HUES6 (cell line): ENCODE data around the gene SLC35F1.

Experiments used
- H3K27ac ChIP-seq: 2 replicates; pipeline ENCODE4 v1.7.0; 2013; ENCODE audit warnings: low read depth, mild to moderate bottlenecking, low read length, inconsistent platforms
- H3K27me3 ChIP-seq: 2 replicates; pipeline ENCODE4 v1.6.1; 2013; ENCODE audit warnings: low read length; ENCODE audit not compliant: control insufficient read depth, insufficient read depth
- H3K36me3 ChIP-seq: 2 replicates; pipeline ENCODE4 v1.6.1; 2013; ENCODE audit warnings: low read length; ENCODE audit not compliant: control insufficient read depth, insufficient read depth
- H3K4me1 ChIP-seq: 2 replicates; pipeline ENCODE4 v1.6.1; 2013; ENCODE audit warnings: low read length; ENCODE audit not compliant: control insufficient read depth, insufficient read depth
- H3K4me3 ChIP-seq: 2 replicates; pipeline ENCODE4 v1.5.1; 2013; ENCODE audit warnings: low read depth, low read length
- H3K9ac ChIP-seq: one replicate; pipeline ENCODE4 v1.6.1; 2013; ENCODE audit warnings: mild to moderate bottlenecking, low read length
- H3K9me3 ChIP-seq: 2 replicates; pipeline ENCODE4 v1.6.1; 2013; ENCODE audit warnings: low read depth, low read length; ENCODE audit not compliant: control insufficient read depth, insufficient read depth

SLC35F1 gene

DNA sequence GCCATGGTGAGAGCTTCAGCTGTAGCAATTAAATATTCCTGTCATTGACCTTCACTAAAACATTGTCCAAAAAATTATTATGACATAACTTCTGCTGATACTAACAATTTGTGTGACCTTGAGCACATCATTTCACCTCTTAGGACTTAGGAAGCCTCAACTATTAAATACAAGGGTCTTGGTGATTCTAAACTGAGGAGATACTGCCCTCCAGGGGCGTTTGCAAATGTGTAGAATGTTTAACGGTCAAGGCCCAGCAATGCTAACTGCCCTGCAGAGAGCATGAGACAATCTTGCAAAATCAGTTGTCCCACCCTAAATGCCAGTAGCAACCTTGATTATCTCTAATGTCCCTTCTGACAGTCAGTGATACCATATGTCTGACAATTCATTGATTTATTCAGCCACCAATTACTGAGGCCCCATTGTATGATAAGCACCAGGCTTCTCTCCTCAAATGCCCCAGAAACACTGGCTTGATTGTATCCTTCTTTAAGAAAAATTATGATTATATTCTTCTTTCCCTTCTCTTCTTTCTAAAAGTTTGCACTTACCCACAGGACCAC lies 356.9 kb downstream of the SLC35F1 start:
- Histone ChIP-seq H3K9ac (no peak overlapping the region), H3K27ac (no peak overlapping the region), H3K27me3 (no peaks in the 10 kb centered on the region), H3K4me1 (no peaks in the 10 kb centered on the region), H3K4me3 (no peak overlapping the region), H3K36me3 (no peaks in the 10 kb centered on the region), H3K9me3 (no peaks in the 10 kb centered on the region)

- H3K9me3 ChIP-seq, result no peaks in the 10 kb centered on the region
- no peak overlapping the region for H3K27ac ChIP-seq
- no peaks in the 10 kb centered on the region for H3K36me3 ChIP-seq
- H3K9ac ChIP-seq, result no peak overlapping the region
- H3K27me3 ChIP-seq, result no peaks in the 10 kb centered on the region
- no peaks in the 10 kb centered on the region for H3K4me1 ChIP-seq
- H3K4me3 ChIP-seq, result no peak overlapping the region
These were observed 362.6 kb downstream of the SLC35F1 start for GRCh38 chr6:118269659-118270058.

DNA sequence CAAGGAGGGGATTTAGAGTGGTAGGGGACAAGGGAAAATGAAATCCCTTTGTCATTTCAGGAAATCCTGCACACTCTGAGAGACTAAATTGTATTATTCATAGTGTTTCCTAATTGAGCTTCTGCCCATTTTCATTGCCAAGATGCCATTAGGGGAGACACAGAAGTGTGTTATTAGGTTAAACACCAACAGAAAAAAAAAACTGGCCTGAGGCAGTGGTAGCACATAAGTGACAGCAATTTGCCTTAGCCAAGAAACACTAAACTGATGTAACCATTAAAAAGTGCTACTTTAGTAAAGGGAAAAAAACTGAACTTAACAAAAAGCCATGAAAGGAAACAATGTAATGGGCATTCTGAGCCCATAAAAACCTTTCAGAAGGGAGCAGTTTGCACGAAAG lies 370.6 kb downstream of the SLC35F1 start:
- Histone ChIP-seq H3K27ac (no peak overlapping the region), H3K4me3 (no peak overlapping the region), H3K27me3 (no peaks in the 10 kb centered on the region), H3K9me3 (no peaks in the 10 kb centered on the region), H3K36me3 (no peaks in the 10 kb centered on the region), H3K4me1 (no peaks in the 10 kb centered on the region), H3K9ac (no peak overlapping the region)

- Histone ChIP-seq H3K4me1 (no peaks in the 10 kb centered on the region), H3K9me3 (no peaks in the 10 kb centered on the region), H3K4me3 (no peak overlapping the region), H3K27ac (no peak overlapping the region), H3K36me3 (no peaks in the 10 kb centered on the region), H3K9ac (no peak overlapping the region), H3K27me3 (no peaks in the 10 kb centered on the region)
These were observed 373.1 kb downstream of the SLC35F1 start for GRCh38 chr6:118280210-118280609.

DNA sequence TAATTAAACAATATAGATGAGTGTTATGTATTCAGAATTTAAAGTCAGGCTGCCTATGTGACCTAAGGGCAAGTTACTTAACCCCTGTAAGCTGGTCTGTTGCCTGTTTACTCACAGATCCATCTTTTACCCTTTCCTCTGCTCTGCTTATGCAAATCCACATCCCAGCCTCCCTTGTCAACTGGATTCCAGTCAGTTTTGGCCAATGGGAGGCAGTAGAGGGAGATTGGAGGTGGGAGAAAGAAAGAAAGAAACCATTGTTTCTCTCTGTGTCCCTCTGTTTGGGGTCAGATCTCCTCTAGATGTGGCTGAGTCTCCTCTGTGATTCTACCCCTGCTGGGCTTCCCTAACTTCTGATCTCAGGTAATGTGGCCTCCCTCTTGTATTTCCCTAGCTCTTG lies 374.2 kb downstream of the SLC35F1 start:
- no peak overlapping the region for H3K27ac ChIP-seq
- H3K36me3 ChIP-seq, result no peaks in the 10 kb centered on the region
- no peaks in the 10 kb centered on the region for H3K27me3 ChIP-seq

DNA sequence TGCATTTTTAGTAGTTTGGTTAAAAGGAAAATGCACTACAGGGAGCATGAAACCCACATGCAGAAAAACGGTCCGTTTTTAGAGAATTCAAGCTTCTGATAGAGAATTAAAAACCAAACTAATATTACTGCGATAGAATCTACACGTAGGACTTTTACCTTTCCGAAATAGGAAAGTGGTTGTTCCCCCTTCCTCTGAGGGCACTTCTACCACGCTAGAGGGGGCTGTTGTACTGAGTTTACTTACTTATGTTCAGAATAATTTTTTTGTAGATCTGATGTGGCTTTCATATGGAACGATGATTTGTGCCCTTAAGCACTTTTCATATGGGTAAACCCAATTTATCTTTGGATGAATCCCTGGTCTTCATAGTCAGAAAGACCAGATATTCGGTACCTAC lies 376.7 kb downstream of the SLC35F1 start:
- H3K27ac ChIP-seq, result no peak overlapping the region
- H3K9ac ChIP-seq, result no peak overlapping the region
- no peaks in the 10 kb centered on the region for H3K36me3 ChIP-seq
- no peak overlapping the region for H3K4me3 ChIP-seq
- H3K27me3 ChIP-seq, result no peaks in the 10 kb centered on the region
- peaks cover 11% of the 10 kb centered on the region; the same call in 1 of the 2 replicates for H3K4me1 ChIP-seq
- no peaks in the 10 kb centered on the region for H3K9me3 ChIP-seq

More for the DNA sequence above, 374.2 kb downstream of the SLC35F1 start:
- Histone ChIP-seq H3K4me1 (no peaks in the 10 kb centered on the region), H3K4me3 (no peak overlapping the region), H3K9ac (no peak overlapping the region), H3K9me3 (no peaks in the 10 kb centered on the region)

DNA sequence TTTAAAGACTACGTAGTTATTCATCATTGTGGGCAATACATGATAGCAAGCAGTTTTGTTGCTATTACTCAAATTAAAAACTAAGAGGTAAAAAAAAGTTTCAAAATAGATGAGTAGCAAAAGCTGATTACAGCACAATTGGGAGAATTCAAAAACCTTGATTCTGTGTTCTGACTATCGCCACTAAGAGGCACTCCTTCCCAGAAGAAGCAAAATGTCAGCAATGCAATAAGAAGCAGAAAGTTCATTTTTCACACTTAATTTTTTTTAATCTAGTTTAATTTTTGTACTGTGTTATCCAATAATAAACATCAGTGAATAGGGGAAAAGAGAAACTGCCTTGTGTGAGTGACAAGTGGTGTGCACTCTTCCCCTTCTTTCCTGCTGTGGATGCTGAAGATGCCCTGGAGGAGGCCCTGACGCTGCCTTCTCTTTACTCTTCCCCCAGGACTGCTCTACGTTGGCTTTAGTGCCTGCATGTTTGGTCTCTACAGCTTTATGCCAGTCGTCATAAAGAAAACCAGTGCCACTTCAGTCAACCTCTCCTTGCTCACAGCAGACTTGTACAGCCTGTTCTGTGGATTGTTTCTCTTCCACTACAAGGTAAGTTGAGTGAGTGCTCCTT lies 377.8 kb downstream of the SLC35F1 start:
- Histone ChIP-seq H3K27ac (no peak overlapping the region), H3K36me3 (no peaks in the 10 kb centered on the region), H3K9ac (no peak overlapping the region), H3K4me3 (no peak overlapping the region), H3K4me1 (peaks cover 14% of the 10 kb centered on the region; the same call in 1 of the 2 replicates), H3K27me3 (no peaks in the 10 kb centered on the region), H3K9me3 (no peaks in the 10 kb centered on the region; the same call in 1 of the 2 replicates)

- Histone ChIP-seq H3K27me3 (no peaks in the 10 kb centered on the region), H3K27ac (no peak overlapping the region), H3K4me3 (no peak overlapping the region), H3K36me3 (no peaks in the 10 kb centered on the region), H3K4me1 (peaks cover 14% of the 10 kb centered on the region; the same call in 1 of the 2 replicates), H3K9ac (no peak overlapping the region), H3K9me3 (no peaks in the 10 kb centered on the region; the same call in 1 of the 2 replicates)
These were observed 378.7 kb downstream of the SLC35F1 start for GRCh38 chr6:118285791-118286190.

- Histone ChIP-seq H3K27me3 (no peaks in the 10 kb centered on the region), H3K27ac (no peak overlapping the region), H3K9ac (no peak overlapping the region), H3K9me3 (no peaks in the 10 kb centered on the region; the same call in 1 of the 2 replicates), H3K4me3 (no peak overlapping the region), H3K36me3 (no peaks in the 10 kb centered on the region), H3K4me1 (peaks cover 14% of the 10 kb centered on the region; the same call in 1 of the 2 replicates)
These were observed 381.5 kb downstream of the SLC35F1 start for GRCh38 chr6:118288355-118289124.

GRCh38 chr6:118292558-118292957 lies 385.5 kb downstream of the SLC35F1 start:
- no peaks in the 10 kb centered on the region for H3K36me3 ChIP-seq
- no peaks in the 10 kb centered on the region for H3K27me3 ChIP-seq
- no peaks in the 10 kb centered on the region; the same call in 1 of the 2 replicates for H3K9me3 ChIP-seq
- no peak overlapping the region for H3K27ac ChIP-seq
- H3K9ac ChIP-seq, result no peak overlapping the region
- no peak overlapping the region for H3K4me3 ChIP-seq
- H3K4me1 ChIP-seq, result peaks cover 10% of the 10 kb centered on the region; the same call in 1 of the 2 replicates

DNA sequence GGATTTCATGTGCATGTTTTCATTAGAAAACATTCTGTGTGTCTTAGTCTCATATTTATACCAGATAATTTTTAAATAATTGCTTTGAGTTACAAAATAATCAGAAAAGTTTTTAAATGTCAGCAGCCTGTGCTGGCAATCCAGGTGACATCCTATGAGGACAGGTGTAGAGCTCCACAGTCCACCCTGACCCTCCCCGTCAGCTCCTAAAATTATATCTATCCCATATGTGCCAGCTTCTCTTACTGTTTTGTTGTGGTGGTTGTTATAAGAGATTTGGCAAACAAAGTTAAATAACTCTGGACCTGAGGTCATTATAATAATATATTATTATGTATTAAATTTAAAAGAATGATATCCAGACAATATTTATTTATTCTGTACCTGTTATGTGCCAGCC lies 387.8 kb downstream of the SLC35F1 start:
- Histone ChIP-seq H3K4me3 (no peak overlapping the region), H3K27ac (no peak overlapping the region), H3K9me3 (no peaks in the 10 kb centered on the region), H3K27me3 (no peaks in the 10 kb centered on the region), H3K9ac (no peak overlapping the region), H3K4me1 (0 out of 2 replicates have a peak, but pooled peaks cover 4% of the 10 kb centered on the region), H3K36me3 (no peaks in the 10 kb centered on the region)
